Measurements from ENCODE around the gene TCEA2.

TCEA2 gene

GRCh38 chr20:64067005-64067632 lies 4.1 kb downstream of the TCEA2 start:
- DNase-seq: no peak

GRCh38 chr20:64067733-64068307 lies 4.8 kb downstream of the TCEA2 start:
- no peak for DNase-seq

GRCh38 chr20:64068386-64069208 lies 5.6 kb downstream of the TCEA2 start:
- no peak for DNase-seq

GRCh38 chr20:64069209-64069613 lies 6.2 kb downstream of the TCEA2 start:
- DNase-seq: no peak

DNA sequence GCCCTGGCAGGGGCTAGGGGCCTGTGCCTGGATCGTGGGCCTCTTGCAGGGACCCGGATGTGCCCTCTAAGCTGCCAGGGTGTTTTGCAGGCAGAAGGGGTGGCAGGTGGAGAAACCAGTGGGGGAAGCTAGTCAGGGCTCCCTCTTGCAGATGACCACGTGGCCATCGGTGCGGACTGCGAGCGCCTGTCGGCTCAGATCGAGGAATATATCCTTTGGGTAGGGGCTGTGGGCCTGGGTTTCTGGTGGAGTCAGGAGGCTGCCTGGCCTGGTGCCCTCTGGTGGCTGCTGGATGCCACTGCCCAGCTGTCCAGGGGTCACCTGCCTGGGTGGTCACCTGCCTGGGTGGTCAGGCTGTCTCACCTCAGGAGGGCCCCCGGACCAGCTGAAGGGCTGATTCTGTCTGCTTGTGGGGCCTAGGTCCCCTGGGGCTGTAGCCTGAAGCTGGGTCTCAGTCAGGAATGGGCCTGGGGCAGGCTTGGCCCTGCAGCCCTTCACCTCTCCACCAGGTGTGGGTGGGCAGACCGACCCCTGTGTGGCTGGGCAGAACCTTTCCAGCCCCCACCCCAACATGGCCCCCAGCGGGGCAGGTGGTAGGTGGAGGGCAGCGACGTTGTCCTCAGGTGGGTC lies 6.7 kb downstream of the TCEA2 start:
- DNase-seq: no peak

DNA sequence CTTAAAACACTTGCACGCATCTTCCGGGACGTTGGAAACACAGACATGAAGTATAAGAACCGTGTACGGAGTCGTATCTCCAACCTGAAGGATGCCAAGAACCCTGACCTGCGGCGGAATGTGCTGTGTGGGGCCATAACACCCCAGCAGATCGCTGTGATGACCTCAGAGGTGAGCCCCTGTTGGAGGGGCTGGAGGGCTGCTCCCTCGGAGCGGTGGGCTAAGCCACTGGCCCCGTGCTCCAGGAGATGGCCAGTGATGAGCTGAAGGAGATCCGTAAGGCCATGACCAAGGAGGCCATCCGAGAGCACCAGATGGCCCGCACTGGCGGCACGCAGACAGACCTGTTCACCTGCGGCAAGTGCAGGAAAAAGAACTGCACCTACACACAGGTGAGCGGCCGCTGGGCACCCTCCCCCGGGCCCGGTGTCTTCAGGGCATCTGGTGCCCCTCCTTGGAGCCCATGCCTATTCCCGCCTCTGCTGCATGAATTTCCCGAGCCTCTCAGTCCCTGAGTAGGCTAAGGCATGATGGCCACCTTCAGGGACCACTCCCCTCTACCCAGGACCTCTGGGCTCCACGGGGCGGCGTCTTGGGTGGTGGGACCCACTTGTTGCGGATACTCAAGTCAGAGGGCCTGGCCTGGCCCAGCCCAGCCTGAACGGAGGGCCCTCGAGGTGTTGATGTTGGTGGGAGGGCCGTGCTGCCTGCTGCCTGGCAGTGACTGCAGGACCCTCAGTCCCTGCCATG lies 7.4 kb downstream of the TCEA2 start:
- DNase-seq: no peak

DNA sequence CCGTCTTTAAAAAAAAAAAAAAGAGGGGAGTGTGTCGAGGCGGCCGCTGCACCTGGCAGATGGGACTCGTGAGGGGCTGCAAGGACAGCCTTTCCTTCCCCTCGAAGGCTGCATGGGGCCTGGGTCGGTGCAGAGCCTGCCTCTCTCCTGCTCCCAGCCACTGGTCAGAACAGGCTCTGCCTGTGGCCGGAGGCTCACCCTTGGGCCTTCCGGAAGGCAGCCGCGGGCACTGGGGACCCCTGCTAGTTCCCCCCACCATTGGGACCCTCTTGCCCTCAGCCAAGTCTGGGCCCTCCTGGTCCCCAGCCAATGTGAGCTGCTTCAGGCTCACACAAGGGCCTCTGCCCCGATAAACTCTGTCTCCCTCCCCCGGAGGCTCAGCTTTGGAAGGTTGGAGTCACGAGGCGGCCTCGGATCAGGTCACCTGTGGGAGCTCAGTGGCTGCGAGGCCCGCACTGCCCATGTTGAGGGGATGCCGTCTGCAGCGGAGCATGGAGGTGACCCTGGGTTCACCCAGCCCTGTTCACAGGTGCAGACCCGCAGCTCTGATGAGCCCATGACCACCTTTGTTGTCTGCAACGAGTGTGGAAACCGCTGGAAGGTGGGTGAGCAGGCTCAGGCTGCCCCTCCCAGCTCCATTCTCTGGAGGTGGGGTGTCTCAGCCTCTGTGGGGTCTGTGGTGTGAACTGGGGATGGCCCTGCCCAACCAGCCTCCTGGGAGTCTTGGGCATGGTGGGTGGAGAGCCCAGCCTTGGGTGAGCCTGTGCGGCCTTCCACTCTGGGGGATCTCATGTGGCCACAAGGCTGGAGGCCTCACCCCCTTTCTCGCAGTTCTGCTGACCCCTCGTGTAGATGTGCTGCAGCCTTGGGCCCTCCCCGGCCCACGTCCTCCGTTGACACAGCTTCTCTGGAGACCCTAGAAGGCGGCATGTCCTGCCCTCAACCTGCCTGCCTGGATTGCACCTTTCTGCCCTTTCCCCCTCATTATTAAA lies 8.6 kb downstream of the TCEA2 start:
- no peak for DNase-seq

GRCh38 chr20:64072498-64073063 lies 9.6 kb downstream of the TCEA2 start:
- DNase-seq: no peak

GRCh38 chr20:64073476-64074183 lies 10.6 kb downstream of the TCEA2 start:
- DNase-seq: no peak

- no peak for DNase-seq
These were observed 11.3 kb downstream of the TCEA2 start for GRCh38 chr20:64074184-64074789.

DNA sequence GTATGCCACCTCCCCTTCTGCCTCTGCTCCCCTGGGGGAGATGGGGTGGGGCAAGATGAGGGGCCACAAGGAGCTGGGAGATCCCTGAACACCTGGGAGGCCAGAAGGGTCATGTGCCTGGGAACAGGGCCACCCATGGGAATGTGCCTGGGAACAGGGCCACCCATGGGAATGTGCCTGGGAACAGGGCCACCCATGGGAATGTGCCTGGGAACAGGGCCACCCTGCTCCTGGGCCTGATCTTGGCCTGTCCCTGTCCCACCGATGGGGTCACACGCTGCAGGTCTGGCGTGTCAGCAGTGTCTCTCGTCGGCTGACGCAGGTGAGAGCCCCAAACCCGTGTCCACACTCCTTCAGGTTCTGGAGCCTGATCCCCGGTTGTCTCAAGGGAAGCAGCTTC lies 12.0 kb downstream of the TCEA2 start:
- DNase-seq: no peak

DNA sequence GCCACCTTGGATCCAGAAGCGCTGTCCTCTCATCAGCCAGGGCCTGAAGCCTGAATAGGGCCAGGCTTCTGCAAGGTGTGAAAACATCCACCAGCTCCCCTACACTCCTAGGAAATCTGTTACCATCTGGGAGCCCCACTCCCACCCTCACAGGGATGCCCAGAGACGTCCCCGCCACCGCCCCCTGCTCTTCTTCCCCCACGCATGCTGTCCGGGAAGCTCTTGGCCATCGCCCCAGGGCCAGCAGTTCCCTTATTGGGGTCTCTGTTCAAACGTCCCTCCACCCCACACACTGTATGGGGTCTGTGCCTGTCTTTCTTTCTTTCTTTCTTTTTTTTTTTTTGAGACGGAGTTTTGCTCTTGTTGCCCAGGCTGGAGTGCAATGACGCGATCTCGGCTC lies 12.6 kb downstream of the TCEA2 start:
- no peak for DNase-seq

GRCh38 chr20:64076061-64076997 lies 13.3 kb downstream of the TCEA2 start:
- DNase-seq: no peak

DNA sequence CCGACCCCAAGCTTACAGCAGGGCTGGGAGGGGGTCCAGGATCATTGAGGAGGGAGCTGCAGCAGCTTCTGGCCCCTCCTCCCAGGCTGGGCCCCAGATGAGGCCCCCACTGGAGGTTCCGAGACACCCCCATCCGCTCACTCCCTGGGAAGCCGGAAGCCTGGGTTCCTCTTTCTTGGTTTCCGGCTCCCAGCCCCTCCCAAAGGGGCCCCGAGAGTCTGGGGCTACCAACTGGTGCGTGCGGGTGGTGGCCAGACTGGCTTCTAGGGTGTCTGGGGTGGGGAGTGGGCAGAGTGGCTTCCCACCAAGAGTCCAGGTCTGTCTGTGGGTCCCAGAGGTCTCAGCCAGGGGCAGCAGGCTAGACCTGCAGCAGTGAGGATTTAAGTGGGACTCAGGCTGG lies 14.1 kb downstream of the TCEA2 start:
- DNase-seq: peak; percentile 30

- no peak for DNase-seq
These were observed 14.5 kb downstream of the TCEA2 start for GRCh38 chr20:64077541-64077875.

- DNase-seq: peak; percentile 47
These were observed 15.0 kb downstream of the TCEA2 start for GRCh38 chr20:64077876-64078551.

- no peak for DNase-seq
These were observed 15.9 kb downstream of the TCEA2 start for GRCh38 chr20:64078934-64079272.

- peak; percentile 62 for DNase-seq
These were observed 16.4 kb downstream of the TCEA2 start, which contains the start of gene RGS19 for GRCh38 chr20:64079273-64080012. Gene RGS19, minus strand, starts transcription at chr20:64079518. Its CDS starts 2,632 bp downstream, at chr20:64076886.

Measured in activated naive CD4-positive, alpha-beta T cell treated with anti-CD3 and anti-CD28 coated beads, Interleukin-2, amount 50 U/mL, for 16 hours (primary cell).